ENCODE data around the gene SPPL2B. TPM values are rescaled to one million over a fixed set of nuclear protein-coding genes. Genes with fewer than 3 reads are reported as not detected.
"Not testable (repeated sequence)": the region's sequence is repeated elsewhere in the genome, so short reads cannot be mapped to it uniquely, and the experiment has no call there.

SPPL2B gene
- total RNA-seq, 1 donor from 2014 or later: 77.0 TPM

DNA sequence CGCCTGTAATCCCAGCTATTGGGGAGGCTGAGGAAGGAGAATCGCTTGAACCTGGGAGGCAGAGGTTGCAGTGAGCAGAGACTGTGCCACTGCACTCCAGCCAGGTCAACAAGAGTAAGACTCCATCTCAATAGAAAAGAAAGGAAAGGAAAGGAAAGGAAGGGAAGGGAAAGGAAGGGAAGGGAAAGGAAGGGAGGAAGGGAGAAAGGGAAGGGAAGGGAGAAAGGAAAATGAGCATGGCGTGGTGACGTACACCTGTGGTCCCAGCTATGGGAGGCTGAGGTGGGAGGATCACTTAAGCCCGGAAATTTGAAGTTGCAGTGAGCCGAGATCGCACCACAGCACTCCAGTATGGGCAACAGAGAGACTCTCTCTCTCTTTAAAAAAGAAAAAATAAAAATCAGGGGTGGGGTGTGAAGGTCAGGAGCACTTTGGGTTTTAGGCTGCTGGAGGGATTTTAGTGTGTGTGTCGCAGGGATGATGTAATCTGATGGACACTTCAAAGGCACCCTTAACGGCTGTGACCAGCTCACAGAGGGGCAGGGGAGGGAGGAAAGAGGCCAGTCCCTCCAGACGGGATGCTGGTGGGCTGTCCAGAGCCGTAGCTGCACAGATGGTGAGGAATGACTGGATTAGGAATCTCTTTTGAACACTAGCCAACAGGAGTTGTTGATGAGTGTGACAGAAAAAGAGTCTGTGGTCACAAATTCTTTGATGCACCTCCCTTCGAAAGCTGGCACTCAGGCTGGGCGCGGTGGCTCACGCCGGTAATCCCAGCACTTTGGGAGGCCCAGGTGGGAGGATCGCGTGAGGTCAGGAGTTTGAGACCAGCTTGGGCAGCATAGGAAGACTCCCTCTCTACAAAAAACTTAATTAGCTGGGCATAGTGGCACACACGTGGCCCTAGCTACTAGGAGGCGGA lies 59.1 kb downstream of the SPPL2B start:
- H3K27ac Mint-ChIP-seq (ENCODE audit: unreplicated experiment): no peak overlapping the region
- no peak for DNase-seq (ENCODE audit: extremely low spot score, unreplicated experiment)
- TF ChIP-seq, protein P1, sequence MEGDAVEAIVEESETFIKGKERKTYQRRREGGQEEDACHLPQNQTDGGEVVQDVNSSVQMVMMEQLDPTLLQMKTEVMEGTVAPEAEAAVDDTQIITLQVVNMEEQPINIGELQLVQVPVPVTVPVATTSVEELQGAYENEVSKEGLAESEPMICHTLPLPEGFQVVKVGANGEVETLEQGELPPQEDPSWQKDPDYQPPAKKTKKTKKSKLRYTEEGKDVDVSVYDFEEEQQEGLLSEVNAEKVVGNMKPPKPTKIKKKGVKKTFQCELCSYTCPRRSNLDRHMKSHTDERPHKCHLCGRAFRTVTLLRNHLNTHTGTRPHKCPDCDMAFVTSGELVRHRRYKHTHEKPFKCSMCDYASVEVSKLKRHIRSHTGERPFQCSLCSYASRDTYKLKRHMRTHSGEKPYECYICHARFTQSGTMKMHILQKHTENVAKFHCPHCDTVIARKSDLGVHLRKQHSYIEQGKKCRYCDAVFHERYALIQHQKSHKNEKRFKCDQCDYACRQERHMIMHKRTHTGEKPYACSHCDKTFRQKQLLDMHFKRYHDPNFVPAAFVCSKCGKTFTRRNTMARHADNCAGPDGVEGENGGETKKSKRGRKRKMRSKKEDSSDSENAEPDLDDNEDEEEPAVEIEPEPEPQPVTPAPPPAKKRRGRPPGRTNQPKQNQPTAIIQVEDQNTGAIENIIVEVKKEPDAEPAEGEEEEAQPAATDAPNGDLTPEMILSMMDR (IDR thresholded peaks at IDR 0.05): no peak
- H3K4me1 Mint-ChIP-seq (ENCODE audit: unreplicated experiment): peaks cover 18% of the 10 kb centered on the region
- no peaks in the 10 kb centered on the region for H3K9me3 Mint-ChIP-seq (ENCODE audit: unreplicated experiment)
- H3K27me3 Mint-ChIP-seq (ENCODE audit: unreplicated experiment): peaks cover 4% of the 10 kb centered on the region
- no peak overlapping the region for H3K4me3 Mint-ChIP-seq (ENCODE audit: unreplicated experiment)
- no peaks in the 10 kb centered on the region for H3K36me3 Mint-ChIP-seq (ENCODE audit: unreplicated experiment)

DNA sequence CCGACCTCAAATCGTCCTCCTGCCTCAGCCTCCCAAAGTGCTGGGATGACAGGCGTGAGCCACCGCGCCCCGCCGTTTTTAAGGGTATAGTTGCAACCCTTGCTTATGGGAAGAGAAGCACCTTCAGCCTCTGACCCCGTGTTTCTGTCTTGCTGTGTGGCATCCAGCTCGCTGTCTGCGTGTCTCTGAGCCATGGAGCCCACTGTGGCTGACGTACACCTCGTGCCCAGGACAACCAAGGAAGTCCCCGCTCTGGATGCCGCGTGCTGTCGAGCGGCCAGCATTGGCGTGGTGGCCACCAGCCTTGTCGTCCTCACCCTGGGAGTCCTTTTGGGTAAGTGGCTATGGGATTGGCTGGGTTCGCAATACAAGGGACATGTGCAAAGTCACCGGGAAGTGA lies 61.1 kb downstream of the SPPL2B start:
- Mint-ChIP-seq H3K36me3 (ENCODE audit: unreplicated experiment) (no peaks in the 10 kb centered on the region), H3K9me3 (ENCODE audit: unreplicated experiment) (no peaks in the 10 kb centered on the region), H3K27ac (ENCODE audit: unreplicated experiment) (no peak overlapping the region), H3K27me3 (ENCODE audit: unreplicated experiment) (peaks cover 7% of the 10 kb centered on the region), H3K4me1 (ENCODE audit: unreplicated experiment) (peaks cover 11% of the 10 kb centered on the region), H3K4me3 (ENCODE audit: unreplicated experiment) (no peak overlapping the region)
- TF ChIP-seq, protein P1 (IDR thresholded peaks at IDR 0.05): no peak
- DNase-seq (ENCODE audit: extremely low spot score, unreplicated experiment): no peak

DNA sequence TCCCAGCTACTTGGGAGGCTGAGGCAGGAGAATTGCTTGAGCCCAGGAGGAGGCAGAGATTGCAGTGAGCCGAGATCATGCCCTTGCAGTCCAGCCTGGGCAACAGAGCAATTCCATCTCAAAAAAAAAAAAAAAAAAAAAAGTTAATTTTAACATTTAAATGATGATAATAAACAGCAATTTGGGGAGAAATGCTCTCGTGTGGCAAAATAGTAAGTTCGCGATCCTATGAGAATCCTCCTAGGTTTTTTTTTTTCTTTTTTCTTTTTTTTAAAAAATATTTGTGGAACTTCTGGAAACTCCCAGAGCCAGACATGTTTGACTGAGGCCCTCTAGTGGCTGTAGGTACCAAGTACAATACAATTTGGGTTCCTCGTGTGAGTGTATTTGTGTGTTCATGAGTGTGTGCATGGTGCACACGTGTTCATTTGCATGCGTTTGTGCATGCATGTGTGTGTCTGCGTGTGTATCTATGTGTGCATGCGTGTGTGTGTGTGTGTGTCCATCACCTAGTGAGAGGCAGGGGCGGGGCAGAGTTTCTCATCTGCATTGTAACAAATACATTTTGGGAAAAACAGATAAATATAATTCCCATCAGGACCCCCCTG lies 62.7 kb downstream of the SPPL2B start:
- no peak for DNase-seq (ENCODE audit: extremely low spot score, unreplicated experiment)
- Mint-ChIP-seq H3K27me3 (ENCODE audit: unreplicated experiment) (peaks cover 7% of the 10 kb centered on the region), H3K4me1 (ENCODE audit: unreplicated experiment) (peaks cover 8% of the 10 kb centered on the region), H3K9me3 (ENCODE audit: unreplicated experiment) (no peaks in the 10 kb centered on the region), H3K27ac (ENCODE audit: unreplicated experiment) (no peak overlapping the region), H3K4me3 (ENCODE audit: unreplicated experiment) (no peak overlapping the region), H3K36me3 (ENCODE audit: unreplicated experiment) (no peaks in the 10 kb centered on the region)
- TF ChIP-seq, protein P1 (IDR thresholded peaks at IDR 0.05): peak; percentile 84

DNA sequence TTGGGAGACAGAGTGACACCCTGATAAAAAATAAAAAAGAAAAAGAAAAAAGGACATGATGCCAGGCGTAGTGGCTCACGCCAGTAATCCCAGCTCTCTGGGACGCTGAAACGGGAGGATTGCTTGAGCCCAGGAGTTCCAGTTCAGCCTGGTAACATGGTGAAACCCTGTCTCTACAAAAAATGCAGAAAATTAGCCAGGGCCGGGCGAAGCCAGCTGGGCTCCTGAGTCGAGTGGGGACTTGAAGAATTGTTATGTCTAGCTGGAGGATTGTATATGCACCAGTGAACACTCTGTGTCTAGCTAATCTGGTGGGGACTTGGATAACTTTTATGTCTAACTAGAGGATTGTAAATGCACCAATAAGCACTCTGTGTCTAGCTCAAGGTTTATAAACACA lies 63.9 kb downstream of the SPPL2B start:
- H3K9me3 Mint-ChIP-seq (ENCODE audit: unreplicated experiment): no peaks in the 10 kb centered on the region
- H3K36me3 Mint-ChIP-seq (ENCODE audit: unreplicated experiment): no peaks in the 10 kb centered on the region
- H3K27ac Mint-ChIP-seq (ENCODE audit: unreplicated experiment): no peak overlapping the region
- H3K4me3 Mint-ChIP-seq (ENCODE audit: unreplicated experiment): no peak overlapping the region
- DNase-seq (ENCODE audit: extremely low spot score, unreplicated experiment): no peak
- peaks cover 8% of the 10 kb centered on the region for H3K4me1 Mint-ChIP-seq (ENCODE audit: unreplicated experiment)
- H3K27me3 Mint-ChIP-seq (ENCODE audit: unreplicated experiment): peaks cover 7% of the 10 kb centered on the region
- TF ChIP-seq, protein P1 (IDR thresholded peaks at IDR 0.05): no peak

DNA sequence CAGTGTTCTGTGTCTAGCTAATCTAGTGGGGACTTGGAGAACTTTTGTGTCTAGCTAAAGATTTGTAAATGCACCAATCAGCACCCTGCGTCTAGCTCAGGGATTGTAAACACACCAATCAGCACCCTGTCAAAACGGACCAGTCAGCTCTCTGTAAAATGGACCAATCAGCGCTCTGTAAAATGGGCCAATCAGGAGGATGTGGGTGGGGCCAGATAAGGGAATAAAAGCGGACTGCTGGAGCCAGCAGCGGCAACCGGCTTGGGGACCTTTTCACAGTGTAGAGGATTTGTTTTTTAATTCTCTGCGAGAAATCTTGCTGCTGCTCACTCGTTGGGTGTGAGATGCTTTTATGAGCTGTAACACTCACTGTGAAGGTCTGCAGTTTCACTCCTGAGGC lies 64.4 kb downstream of the SPPL2B start:
- not testable (repeated sequence) for H3K27me3 Mint-ChIP-seq (ENCODE audit: unreplicated experiment); H3K4me3 Mint-ChIP-seq (ENCODE audit: unreplicated experiment); H3K9me3 Mint-ChIP-seq (ENCODE audit: unreplicated experiment)

More for the DNA sequence above, 64.4 kb downstream of the SPPL2B start:
- H3K27ac Mint-ChIP-seq (ENCODE audit: unreplicated experiment); DNase-seq (ENCODE audit: extremely low spot score, unreplicated experiment); H3K36me3 Mint-ChIP-seq (ENCODE audit: unreplicated experiment); H3K4me1 Mint-ChIP-seq (ENCODE audit: unreplicated experiment): not testable (repeated sequence)

Measured in osteocyte (in vitro differentiated cells).